H1 (cell line): Measurements from ENCODE around the gene LCOR. TPM values are rescaled to one million over a fixed set of nuclear protein-coding genes. Genes with fewer than 3 reads are reported as not detected.

Source experiments
- CTCF ChIA-PET: fragments of 300-600 bp; sonication (Branson Sonifier 250); formaldehyde crosslinking; loops from one replicate; lab custom pipeline; 2021; ENCODE audit not compliant: partially characterized antibody; lab: Charles Lee
- POLR2A ChIA-PET: fragments of 300-600 bp; sonication (Branson Sonifier 250); formaldehyde crosslinking; loops from one replicate; lab custom pipeline; 2021; ENCODE audit warnings: inconsistent platforms; ENCODE audit not compliant: partially characterized antibody; lab: Charles Lee
- DNase-seq, 2 experiments: peaks; one replicate each; pipeline versions ENCODE4 v3.0.0 to v3.0.0-alpha.2; 2010 to 2022; ENCODE audit warnings: low spot score in 2 of 2, low read depth in 1 of 2, mixed read lengths in 1 of 2
- FAIRE-seq: peaks from 2 replicates; lab custom pipeline; 2011; peaks lifted over from hg19 to GRCh38; lab: Jason Lieb, UNC
- H2AFZ ChIP-seq: 2 replicates; pipeline ENCODE4 v1.8.1; 2012; ENCODE audit warnings: low read length, inconsistent platforms
- H2AK5ac ChIP-seq: 2 replicates; pipeline ENCODE4 v1.6.1; 2013; ENCODE audit warnings: low read depth, low read length
- H2BK120ac ChIP-seq: replicated peaks from 2 replicates; pipeline ENCODE3; 2013; ENCODE audit warnings: low read depth, low read length, inconsistent platforms
- H2BK12ac ChIP-seq: 2 replicates; pipeline ENCODE4 v1.6.1; 2013; ENCODE audit warnings: low read depth, low read length
- H2BK15ac ChIP-seq: 2 replicates; pipeline ENCODE4 v1.6.1; 2013; ENCODE audit warnings: low read length
- H2BK20ac ChIP-seq: 2 replicates; pipeline ENCODE4 v1.6.1; 2013; ENCODE audit warnings: low read length
- H2BK5ac ChIP-seq: 2 replicates; pipeline ENCODE4 v1.6.1; 2013; ENCODE audit warnings: low read depth, low read length
- H3K14ac ChIP-seq: 2 replicates; pipeline ENCODE4 v1.6.1; 2013; ENCODE audit warnings: inconsistent platforms; ENCODE audit not compliant: insufficient read length
- H3K18ac ChIP-seq: 2 replicates; pipeline ENCODE4 v1.6.1; 2013; ENCODE audit warnings: low read length; ENCODE audit errors: extremely low read depth
- H3K23ac ChIP-seq: 2 replicates; pipeline ENCODE4 v1.6.1; 2013; ENCODE audit warnings: inconsistent platforms; ENCODE audit not compliant: insufficient read length
- H3K23me2 ChIP-seq: 2 replicates; pipeline ENCODE4 v1.6.1; 2013; ENCODE audit warnings: low read depth, low read length
- H3K27ac ChIP-seq: 2 replicates; pipeline ENCODE4 v1.6.1; 2011; ENCODE audit warnings: low read depth, low read length, inconsistent platforms
- H3K27me3 ChIP-seq, 4 experiments: replicated peaks in 1 of 4; 1 replicate in 1 of 4; 2 replicates in 3 of 4; pipeline versions ENCODE4 v1.6.1 to v1.8.1; 2011 to 2013; ENCODE audit warnings: low read length in 3 of 4, mild to moderate bottlenecking in 3 of 4, inconsistent platforms in 2 of 4, mixed read lengths in 2 of 4, moderate library complexity in 1 of 4; ENCODE audit not compliant: control insufficient read depth in 3 of 4, insufficient read depth in 3 of 4; ENCODE audit errors: extremely low read depth in 1 of 4
- H3K36me3 ChIP-seq, 4 experiments: 2 replicates each; pipeline versions ENCODE4 v1.6.1 to v1.8.1; 2011 to 2013; ENCODE audit warnings: mild to moderate bottlenecking in 4 of 4, low read length in 3 of 4, moderate library complexity in 2 of 4, control low read depth in 1 of 4, inconsistent platforms in 1 of 4; ENCODE audit not compliant: insufficient read depth in 4 of 4, control insufficient read depth in 2 of 4
- H3K4ac ChIP-seq: replicated peaks from 2 replicates; pipeline ENCODE3; 2013; ENCODE audit warnings: low read length, low read depth, mixed read lengths, inconsistent platforms; ENCODE audit not compliant: insufficient read length
- H3K4me1 ChIP-seq, 4 experiments: replicated peaks in 1 of 4; 1 replicate in 1 of 4; 2 replicates in 3 of 4; pipeline versions ENCODE4 v1.6.1 to v1.8.1; 2011 to 2013; ENCODE audit warnings: low read length in 3 of 4, inconsistent platforms in 2 of 4, mixed read lengths in 1 of 4; ENCODE audit not compliant: insufficient read depth in 4 of 4, control insufficient read depth in 3 of 4
- H3K4me2 ChIP-seq, 2 experiments: 2 replicates each; pipeline versions ENCODE4 v1.6.1 to v1.8.1; 2011 to 2013; ENCODE audit warnings: low read depth in 2 of 2, low read length in 2 of 2, control low read depth in 1 of 2, inconsistent platforms in 1 of 2, mild to moderate bottlenecking in 1 of 2; ENCODE audit not compliant: insufficient read depth in 1 of 2
- H3K4me3 ChIP-seq, 4 experiments: fragments of 200-600, 300-600 bp in 1 of 4; sonication (generic), shearing (Covaris generic), sonication (Bioruptor Twin) in 1 of 4; 2 replicates each; pipeline versions ENCODE4 v1.5.1 to v1.8.1; 2011 to 2016; ENCODE audit warnings: low read length in 4 of 4, low read depth in 3 of 4, control low read depth in 2 of 4, inconsistent platforms in 2 of 4, mild to moderate bottlenecking in 2 of 4, mixed read lengths in 1 of 4, moderate library complexity in 1 of 4; ENCODE audit not compliant: insufficient read depth in 2 of 4; ENCODE audit errors: extremely low read depth in 1 of 4
- H3K56ac ChIP-seq: replicated peaks from 2 replicates; pipeline ENCODE3; 2013; ENCODE audit warnings: low read depth, mild to moderate bottlenecking, mixed read lengths, low read length, inconsistent platforms; ENCODE audit not compliant: insufficient read length
- H3K79me1 ChIP-seq: 2 replicates; pipeline ENCODE4 v1.6.1; 2013; ENCODE audit warnings: low read depth, low read length, control low read depth
- H3K79me2 ChIP-seq, 2 experiments: 2 replicates each; pipeline versions ENCODE4 v1.6.1 to v1.8.1; 2012 to 2013; ENCODE audit warnings: low read length in 2 of 2, mild to moderate bottlenecking in 2 of 2, inconsistent platforms in 1 of 2; ENCODE audit not compliant: insufficient read depth in 2 of 2, control insufficient read depth in 1 of 2
- H3K9ac ChIP-seq, 4 experiments: replicated peaks in 1 of 4; 1 replicate in 1 of 4; 2 replicates in 3 of 4; pipeline versions ENCODE4 v1.6.1 to v1.8.1; 2011 to 2013; ENCODE audit warnings: low read depth in 3 of 4, low read length in 3 of 4, control low read depth in 2 of 4, mild to moderate bottlenecking in 2 of 4, moderate library complexity in 2 of 4, inconsistent platforms in 1 of 4; ENCODE audit errors: extremely low read depth in 1 of 4
- H3K9me3 ChIP-seq, 2 experiments: 2 replicates each; pipeline versions ENCODE4 v1.6.1 to v1.8.1; 2012 to 2013; ENCODE audit warnings: mild to moderate bottlenecking in 2 of 2, moderate library complexity in 2 of 2, control low read depth in 1 of 2, inconsistent platforms in 1 of 2, low read depth in 1 of 2, low read length in 1 of 2, mixed read lengths in 1 of 2; ENCODE audit not compliant: insufficient read depth in 2 of 2
- H4K20me1 ChIP-seq, 2 experiments: replicated peaks in 1 of 2; 2 replicates each; pipeline versions ENCODE3 to v1.8.1; 2011 to 2013; ENCODE audit warnings: inconsistent platforms in 2 of 2, low read length in 2 of 2, mild to moderate bottlenecking in 1 of 2; ENCODE audit not compliant: insufficient read depth in 2 of 2, control insufficient read depth in 1 of 2
- H4K5ac ChIP-seq: 2 replicates; pipeline ENCODE4 v1.6.1; 2013; ENCODE audit warnings: low read length, low read depth, mixed read lengths, inconsistent platforms; ENCODE audit not compliant: insufficient read length
- H4K8ac ChIP-seq: 2 replicates; pipeline ENCODE4 v1.8.0; 2013; ENCODE audit warnings: mild to moderate bottlenecking, moderate library complexity, low read length, inconsistent platforms; ENCODE audit not compliant: insufficient read depth; ENCODE audit errors: extremely low read depth
- H4K91ac ChIP-seq: replicated peaks from 2 replicates; pipeline ENCODE3; 2013; ENCODE audit warnings: low read length, mixed read lengths, inconsistent platforms; ENCODE audit not compliant: insufficient read length
- CHD1 ChIP-seq: IDR thresholded peaks from 2 replicates; pipeline ENCODE4 v1.6.1; 2012; ENCODE audit warnings: low read depth, low read length, improper control_type of control experiment
- FOSL1 ChIP-seq: IDR thresholded peaks from 2 replicates; pipeline ENCODE4 v1.6.1; 2011; ENCODE audit warnings: mild to moderate bottlenecking, low read depth, low read length, moderate library complexity; ENCODE audit not compliant: insufficient read depth
- MAFK ChIP-seq: IDR thresholded peaks from 2 replicates; pipeline ENCODE4 v1.6.1; 2012; ENCODE audit warnings: low read depth, mild to moderate bottlenecking, improper control_type of control experiment, low read length
- POLR2A ChIP-seq, 2 experiments: IDR thresholded peaks; 1 replicate in 1 of 2; 2 replicates in 1 of 2; pipeline ENCODE4 v1.6.1; 2011; ENCODE audit warnings: low read depth in 2 of 2, low read length in 2 of 2, mild to moderate bottlenecking in 2 of 2; ENCODE audit errors: control extremely low read depth in 1 of 2
- RFX5 ChIP-seq: IDR thresholded peaks from 2 replicates; pipeline ENCODE4 v1.6.1; 2011; ENCODE audit warnings: low read depth, low read length, improper control_type of control experiment, borderline replicate concordance
- SP1 ChIP-seq: IDR thresholded peaks from 2 replicates; pipeline ENCODE4 v1.6.1; 2011; ENCODE audit warnings: low read depth, low read length
- TAF1 ChIP-seq: IDR thresholded peaks from 2 replicates; pipeline ENCODE4 v1.6.1; 2011; ENCODE audit warnings: mild to moderate bottlenecking, low read depth, low read length
- TBP ChIP-seq: IDR thresholded peaks from 2 replicates; pipeline ENCODE4 v1.6.1; 2011; ENCODE audit warnings: low read depth, low read length, improper control_type of control experiment
- TEAD4 ChIP-seq: IDR thresholded peaks from 2 replicates; pipeline ENCODE4 v1.6.1; 2012; ENCODE audit warnings: low read depth, low read length, inconsistent platforms, mixed read lengths
- YY1 ChIP-seq: IDR thresholded peaks from 2 replicates; pipeline ENCODE4 v1.6.1; 2011; ENCODE audit warnings: low read depth, mild to moderate bottlenecking, low read length
- WGBS, 2 experiments: shearing (Covaris generic) in 1 of 2; methylation state at CpG; one replicate each; pipeline versions ENCODE4 v1.1.6 to v1.1.7; 2013 to 2015; ENCODE audit warnings: low lambda C conversion rate in 2 of 2, mixed read lengths in 2 of 2, inconsistent platforms in 1 of 2, low coverage in 1 of 2, missing lambda C conversion rate in 1 of 2; ENCODE audit not compliant: insufficient replicate concordance in 2 of 2, insufficient coverage in 1 of 2, insufficient read length in 1 of 2; ENCODE audit errors: extremely low coverage in 1 of 2, missing lambda C conversion rate in 1 of 2; 5-methylcytosine and 5-hydroxymethylcytosine counted together
- polyA plus RNA-seq, 7 experiments: library from polyadenylated mRNA; depleted of rRNA in 3 of 7; stranded (reverse) in 5 of 7; unstranded in 2 of 7; fragments of >200 nt in 5 of 7; fragments of 200-250 nt in 2 of 7; gene quantifications; 1 replicate in 5 of 7; 2 replicates in 1 of 7; 4 replicates in 1 of 7; pipeline versions ENCODE4 v1.2.1 to v1.2.3, GENCODE V29; 2011 to 2013; ENCODE audit warnings: missing spikeins in 2 of 7, mixed read lengths in 2 of 7
- total RNA-seq: library from RNA; stranded (reverse); fragmentation: NEBNext Ultra II Directional; extraction: Animal tissue kit (Norgen Biotek cat#: 25700); gene quantifications from 2 replicates; pipeline ENCODE4 v1.2.1, GENCODE V29; 2021
- TF ChIP-seq, protein P1 (sequence below): IDR thresholded peaks from 2 replicates; pipeline ENCODE4 v1.6.1; 2011; ENCODE audit warnings: low read depth, mild to moderate bottlenecking, low read length; ENCODE audit not compliant: insufficient read depth

LCOR gene
- total and polyA plus RNA-seq, 2 of the 8 experiments (the other 6 are each of a cell fraction or from before 2014, with no cell fraction given) = 4.7 to 25.5 TPM

GRCh38 chr10:96850113-96850512 is 18.0 kb downstream of the LCOR start:
- FAIRE-seq = no peak
- peaks cover 2 to 9% of the 10 kb centered on the region in 2 experiments for H4K20me1 ChIP-seq
- CTCF ChIA-PET = no interaction called here

More at GRCh38 chr10:96850113-96850512, 18.0 kb downstream of the LCOR start:
- no peak for DNase-seq
- Histone ChIP-seq H3K79me1 (peaks cover 15% of the 10 kb centered on the region), H2BK120ac (no peak overlapping the region), H3K4me2 (no peak overlapping the region), H3K36me3 (no peaks in the 10 kb centered on the region), H3K4ac (no peak overlapping the region), H3K23ac (no peak overlapping the region), H3K56ac (no peak overlapping the region), H4K91ac (no peak overlapping the region), H4K8ac (no peak overlapping the region), H3K4me1 (peaks cover under 1 to 12% (median 3%) of the 10 kb centered on the region in 4 experiments; a peak in 4 of 7 replicates), H2BK15ac (no peak overlapping the region), H3K4me3 (no peak overlapping the region), H3K27me3 (no peaks in the 10 kb centered on the region), H3K23me2 (no peaks in the 10 kb centered on the region), H3K79me2 (peaks cover 16 to 96% of the 10 kb centered on the region in 2 experiments; a peak in 3 of 4 replicates), H2AK5ac (no peak overlapping the region), H2BK5ac (no peak overlapping the region), H2BK12ac (no peak overlapping the region), H3K27ac (no peak overlapping the region), H3K18ac (no peak overlapping the region), H2AFZ (no peak overlapping the region), H3K9me3 (no peaks in the 10 kb centered on the region), H3K9ac (no peak overlapping the region), H2BK20ac (no peak overlapping the region), H4K5ac (no peak overlapping the region), H3K14ac (no peak overlapping the region)
- TF ChIP-seq TBP (no peak), TAF1 (no peak), POLR2A (IDR thresholded peaks at IDR 0.05; ENCODE audit: control extremely low read depth in 1 of 2, low read depth in 2 of 2, low read length in 2 of 2) (no peak), RFX5 (no peak), TEAD4 (no peak), CHD1 (no peak), FOSL1 (no peak), MAFK (no peak), YY1 (no peak), SP1 (no peak)
- TF ChIP-seq, protein P1, sequence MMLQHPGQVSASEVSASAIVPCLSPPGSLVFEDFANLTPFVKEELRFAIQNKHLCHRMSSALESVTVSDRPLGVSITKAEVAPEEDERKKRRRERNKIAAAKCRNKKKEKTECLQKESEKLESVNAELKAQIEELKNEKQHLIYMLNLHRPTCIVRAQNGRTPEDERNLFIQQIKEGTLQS = no peak
- WGBS, 2 experiments = 95% methylated on average over 5 of the region's 5 CpGs; no CpG with 5 or more reads in 1 of the 2 experiments
- POLR2A ChIA-PET = interaction anchor here (1.1 kb wide), 1 partner anchor 17 kb away, joined by 4 read pairs; no protein-coding TSS in a partner anchor
